H1 (cell line): ENCODE measurements around the gene HIPK2. TPM values are rescaled to one million over a fixed set of nuclear protein-coding genes. Genes with fewer than 3 reads are reported as not detected.

Experiments
- CTCF ChIA-PET: fragments of 300-600 bp; sonication (Branson Sonifier 250); formaldehyde crosslinking; loops from one replicate; lab custom pipeline; 2021; ENCODE audit not compliant: partially characterized antibody; lab: Charles Lee
- POLR2A ChIA-PET: fragments of 300-600 bp; sonication (Branson Sonifier 250); formaldehyde crosslinking; loops from one replicate; lab custom pipeline; 2021; ENCODE audit warnings: inconsistent platforms; ENCODE audit not compliant: partially characterized antibody; lab: Charles Lee
- DNase-seq, 2 experiments: peaks; one replicate each; pipeline versions ENCODE4 v3.0.0 to v3.0.0-alpha.2; 2010 to 2022; ENCODE audit warnings: low spot score in 2 of 2, low read depth in 1 of 2, mixed read lengths in 1 of 2
- FAIRE-seq: peaks from 2 replicates; lab custom pipeline; 2011; peaks lifted over from hg19 to GRCh38; lab: Jason Lieb, UNC
- H2AFZ ChIP-seq: 2 replicates; pipeline ENCODE4 v1.8.1; 2012; ENCODE audit warnings: low read length, inconsistent platforms
- H2AK5ac ChIP-seq: 2 replicates; pipeline ENCODE4 v1.6.1; 2013; ENCODE audit warnings: low read depth, low read length
- H2BK120ac ChIP-seq: replicated peaks from 2 replicates; pipeline ENCODE3; 2013; ENCODE audit warnings: low read depth, low read length, inconsistent platforms
- H2BK12ac ChIP-seq: 2 replicates; pipeline ENCODE4 v1.6.1; 2013; ENCODE audit warnings: low read depth, low read length
- H2BK15ac ChIP-seq: 2 replicates; pipeline ENCODE4 v1.6.1; 2013; ENCODE audit warnings: low read length
- H2BK20ac ChIP-seq: 2 replicates; pipeline ENCODE4 v1.6.1; 2013; ENCODE audit warnings: low read length
- H2BK5ac ChIP-seq: 2 replicates; pipeline ENCODE4 v1.6.1; 2013; ENCODE audit warnings: low read depth, low read length
- H3K14ac ChIP-seq: 2 replicates; pipeline ENCODE4 v1.6.1; 2013; ENCODE audit warnings: inconsistent platforms; ENCODE audit not compliant: insufficient read length
- H3K18ac ChIP-seq: 2 replicates; pipeline ENCODE4 v1.6.1; 2013; ENCODE audit warnings: low read length; ENCODE audit errors: extremely low read depth
- H3K23ac ChIP-seq: 2 replicates; pipeline ENCODE4 v1.6.1; 2013; ENCODE audit warnings: inconsistent platforms; ENCODE audit not compliant: insufficient read length
- H3K23me2 ChIP-seq: 2 replicates; pipeline ENCODE4 v1.6.1; 2013; ENCODE audit warnings: low read depth, low read length
- H3K27ac ChIP-seq: 2 replicates; pipeline ENCODE4 v1.6.1; 2011; ENCODE audit warnings: low read depth, low read length, inconsistent platforms
- H3K27me3 ChIP-seq, 4 experiments: replicated peaks in 1 of 4; 1 replicate in 1 of 4; 2 replicates in 3 of 4; pipeline versions ENCODE4 v1.6.1 to v1.8.1; 2011 to 2013; ENCODE audit warnings: low read length in 3 of 4, mild to moderate bottlenecking in 3 of 4, inconsistent platforms in 2 of 4, mixed read lengths in 2 of 4, moderate library complexity in 1 of 4; ENCODE audit not compliant: control insufficient read depth in 3 of 4, insufficient read depth in 3 of 4; ENCODE audit errors: extremely low read depth in 1 of 4
- H3K36me3 ChIP-seq, 4 experiments: 2 replicates each; pipeline versions ENCODE4 v1.6.1 to v1.8.1; 2011 to 2013; ENCODE audit warnings: mild to moderate bottlenecking in 4 of 4, low read length in 3 of 4, moderate library complexity in 2 of 4, control low read depth in 1 of 4, inconsistent platforms in 1 of 4; ENCODE audit not compliant: insufficient read depth in 4 of 4, control insufficient read depth in 2 of 4
- H3K4ac ChIP-seq: replicated peaks from 2 replicates; pipeline ENCODE3; 2013; ENCODE audit warnings: low read length, low read depth, mixed read lengths, inconsistent platforms; ENCODE audit not compliant: insufficient read length
- H3K4me1 ChIP-seq, 4 experiments: replicated peaks in 1 of 4; 1 replicate in 1 of 4; 2 replicates in 3 of 4; pipeline versions ENCODE4 v1.6.1 to v1.8.1; 2011 to 2013; ENCODE audit warnings: low read length in 3 of 4, inconsistent platforms in 2 of 4, mixed read lengths in 1 of 4; ENCODE audit not compliant: insufficient read depth in 4 of 4, control insufficient read depth in 3 of 4
- H3K4me2 ChIP-seq, 2 experiments: 2 replicates each; pipeline versions ENCODE4 v1.6.1 to v1.8.1; 2011 to 2013; ENCODE audit warnings: low read depth in 2 of 2, low read length in 2 of 2, control low read depth in 1 of 2, inconsistent platforms in 1 of 2, mild to moderate bottlenecking in 1 of 2; ENCODE audit not compliant: insufficient read depth in 1 of 2
- H3K4me3 ChIP-seq, 4 experiments: fragments of 200-600, 300-600 bp in 1 of 4; sonication (generic), shearing (Covaris generic), sonication (Bioruptor Twin) in 1 of 4; 2 replicates each; pipeline versions ENCODE4 v1.5.1 to v1.8.1; 2011 to 2016; ENCODE audit warnings: low read length in 4 of 4, low read depth in 3 of 4, control low read depth in 2 of 4, inconsistent platforms in 2 of 4, mild to moderate bottlenecking in 2 of 4, mixed read lengths in 1 of 4, moderate library complexity in 1 of 4; ENCODE audit not compliant: insufficient read depth in 2 of 4; ENCODE audit errors: extremely low read depth in 1 of 4
- H3K56ac ChIP-seq: replicated peaks from 2 replicates; pipeline ENCODE3; 2013; ENCODE audit warnings: low read depth, mild to moderate bottlenecking, mixed read lengths, low read length, inconsistent platforms; ENCODE audit not compliant: insufficient read length
- H3K79me1 ChIP-seq: 2 replicates; pipeline ENCODE4 v1.6.1; 2013; ENCODE audit warnings: low read depth, low read length, control low read depth
- H3K79me2 ChIP-seq, 2 experiments: 2 replicates each; pipeline versions ENCODE4 v1.6.1 to v1.8.1; 2012 to 2013; ENCODE audit warnings: low read length in 2 of 2, mild to moderate bottlenecking in 2 of 2, inconsistent platforms in 1 of 2; ENCODE audit not compliant: insufficient read depth in 2 of 2, control insufficient read depth in 1 of 2
- H3K9ac ChIP-seq, 4 experiments: replicated peaks in 1 of 4; 1 replicate in 1 of 4; 2 replicates in 3 of 4; pipeline versions ENCODE4 v1.6.1 to v1.8.1; 2011 to 2013; ENCODE audit warnings: low read depth in 3 of 4, low read length in 3 of 4, control low read depth in 2 of 4, mild to moderate bottlenecking in 2 of 4, moderate library complexity in 2 of 4, inconsistent platforms in 1 of 4; ENCODE audit errors: extremely low read depth in 1 of 4
- H3K9me3 ChIP-seq, 2 experiments: 2 replicates each; pipeline versions ENCODE4 v1.6.1 to v1.8.1; 2012 to 2013; ENCODE audit warnings: mild to moderate bottlenecking in 2 of 2, moderate library complexity in 2 of 2, control low read depth in 1 of 2, inconsistent platforms in 1 of 2, low read depth in 1 of 2, low read length in 1 of 2, mixed read lengths in 1 of 2; ENCODE audit not compliant: insufficient read depth in 2 of 2
- H4K20me1 ChIP-seq, 2 experiments: replicated peaks in 1 of 2; 2 replicates each; pipeline versions ENCODE3 to v1.8.1; 2011 to 2013; ENCODE audit warnings: inconsistent platforms in 2 of 2, low read length in 2 of 2, mild to moderate bottlenecking in 1 of 2; ENCODE audit not compliant: insufficient read depth in 2 of 2, control insufficient read depth in 1 of 2
- H4K5ac ChIP-seq: 2 replicates; pipeline ENCODE4 v1.6.1; 2013; ENCODE audit warnings: low read length, low read depth, mixed read lengths, inconsistent platforms; ENCODE audit not compliant: insufficient read length
- H4K8ac ChIP-seq: 2 replicates; pipeline ENCODE4 v1.8.0; 2013; ENCODE audit warnings: mild to moderate bottlenecking, moderate library complexity, low read length, inconsistent platforms; ENCODE audit not compliant: insufficient read depth; ENCODE audit errors: extremely low read depth
- H4K91ac ChIP-seq: replicated peaks from 2 replicates; pipeline ENCODE3; 2013; ENCODE audit warnings: low read length, mixed read lengths, inconsistent platforms; ENCODE audit not compliant: insufficient read length
- CHD1 ChIP-seq: IDR thresholded peaks from 2 replicates; pipeline ENCODE4 v1.6.1; 2012; ENCODE audit warnings: low read depth, low read length, improper control_type of control experiment
- FOSL1 ChIP-seq: IDR thresholded peaks from 2 replicates; pipeline ENCODE4 v1.6.1; 2011; ENCODE audit warnings: mild to moderate bottlenecking, low read depth, low read length, moderate library complexity; ENCODE audit not compliant: insufficient read depth
- RNF2 ChIP-seq: fragments of 200-900, 300-1000 bp; sonication (generic); IDR thresholded peaks from 2 replicates; pipeline ENCODE4 v1.7.1; 2016; ENCODE audit warnings: borderline replicate concordance, low read depth, mild to moderate bottlenecking, antibody characterized with exemption, low read length; ENCODE audit not compliant: poor library complexity, severe bottlenecking; ENCODE audit errors: missing control alignments
- SP1 ChIP-seq: IDR thresholded peaks from 2 replicates; pipeline ENCODE4 v1.6.1; 2011; ENCODE audit warnings: low read depth, low read length
- SP2 ChIP-seq: IDR thresholded peaks from 2 replicates; pipeline ENCODE4 v1.6.1; 2012; ENCODE audit warnings: mild to moderate bottlenecking, low read length, inconsistent platforms
- TAF7 ChIP-seq: optimal IDR thresholded peaks from 2 replicates; pipeline ENCODE3; 2011; ENCODE audit warnings: low read depth, mild to moderate bottlenecking, inconsistent platforms, low read length, moderate library complexity, borderline replicate concordance
- polyA plus RNA-seq, 7 experiments: library from polyadenylated mRNA; depleted of rRNA in 3 of 7; stranded (reverse) in 5 of 7; unstranded in 2 of 7; fragments of >200 nt in 5 of 7; fragments of 200-250 nt in 2 of 7; gene quantifications; 1 replicate in 5 of 7; 2 replicates in 1 of 7; 4 replicates in 1 of 7; pipeline versions ENCODE4 v1.2.1 to v1.2.3, GENCODE V29; 2011 to 2013; ENCODE audit warnings: missing spikeins in 2 of 7, mixed read lengths in 2 of 7
- total RNA-seq: library from RNA; stranded (reverse); fragmentation: NEBNext Ultra II Directional; extraction: Animal tissue kit (Norgen Biotek cat#: 25700); gene quantifications from 2 replicates; pipeline ENCODE4 v1.2.1, GENCODE V29; 2021

The HIPK2 gene
- total and polyA plus RNA-seq, 2 of the 8 experiments (the other 6 are each of a cell fraction or from before 2014, with no cell fraction given): 8.3 to 24.3 TPM

DNA sequence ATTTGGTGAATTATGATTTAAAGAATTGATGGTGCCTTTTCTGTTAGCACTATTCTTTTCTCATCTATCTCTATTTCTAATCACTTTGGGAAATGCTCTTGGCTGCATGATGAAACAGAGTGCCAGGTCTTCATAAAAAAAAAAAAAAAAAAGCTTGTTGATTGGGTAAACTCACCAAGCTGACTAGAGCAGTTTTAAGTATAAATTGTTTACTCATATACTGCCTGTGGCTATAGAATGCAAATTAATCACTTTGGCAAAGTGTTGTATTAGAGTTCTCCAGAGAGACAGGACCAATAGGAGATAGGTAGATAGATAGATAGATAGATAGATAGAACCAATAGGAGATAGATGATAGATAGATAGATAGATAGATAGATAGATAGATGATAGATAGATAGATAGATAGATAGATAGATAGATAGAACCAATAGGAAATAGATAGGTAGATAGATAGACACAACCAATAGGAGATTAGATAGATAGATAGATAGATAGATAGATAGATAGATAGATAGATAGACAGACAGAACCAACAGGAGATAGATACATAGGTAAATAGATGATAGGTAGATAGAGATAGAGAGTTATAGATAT lies 31.1 kb upstream of the HIPK2 start:
- Histone ChIP-seq H3K23me2 (no peaks in the 10 kb centered on the region), H2AFZ (no peak overlapping the region), H3K4me1 (no peaks in the 10 kb centered on the region), H4K5ac (no peak overlapping the region), H3K4me2 (no peak overlapping the region), H3K14ac (no peak overlapping the region), H3K23ac (no peak overlapping the region), H3K27ac (no peak overlapping the region), H3K56ac (no peak overlapping the region), H3K79me2 (no peaks in the 10 kb centered on the region), H4K8ac (no peak overlapping the region), H3K4me3 (no peak overlapping the region), H2BK5ac (no peak overlapping the region), H4K91ac (no peak overlapping the region), H3K4ac (no peak overlapping the region), H3K27me3 (no peaks in the 10 kb centered on the region), H3K79me1 (no peaks in the 10 kb centered on the region), H3K18ac (no peak overlapping the region), H3K9ac (no peak overlapping the region), H4K20me1 (no peaks in the 10 kb centered on the region), H2BK20ac (no peak overlapping the region), H2BK15ac (no peak overlapping the region), H2AK5ac (no peak overlapping the region), H3K36me3 (no peaks in the 10 kb centered on the region), H2BK12ac (no peak overlapping the region), H2BK120ac (no peak overlapping the region), H3K9me3 (peaks cover 4 to 5% of the 10 kb centered on the region in 2 experiments; a peak in 3 of 4 replicates)
- TF ChIP-seq CHD1 (no peak), FOSL1 (no peak), SP2 (no peak), TAF7 (no peak), RNF2 (no peak), SP1 (no peak)
- DNase-seq (no peak), FAIRE-seq (no peak)
- ChIA-PET POLR2A (no interaction called here), CTCF (interaction anchor here (0.6 kb wide), 1 partner anchor 8 kb away, joined by 5 read pairs; no protein-coding TSS in a partner anchor)
